Measurements from ENCODE around the gene C1orf50.

Gene C1orf50

GRCh38 chr1:42774928-42775526, 8.0 kb downstream of the C1orf50 start:
- no peak for FAIRE-seq
- no peak for TF ChIP-seq CTCF (IDR thresholded peaks at IDR 0.05; ENCODE audit: insufficient read depth, missing control alignments)
- DNase-seq (ENCODE audit: insufficient read length, low spot score) = no peak

GRCh38 chr1:42776502-42776901, 9.5 kb downstream of the C1orf50 start:
- FAIRE-seq (no peak), DNase-seq (ENCODE audit: insufficient read length, low spot score) (no peak)
- TF ChIP-seq CTCF (IDR thresholded peaks at IDR 0.05; ENCODE audit: insufficient read depth, missing control alignments) = no peak

GRCh38 chr1:42777852-42778251, 10.8 kb downstream of the C1orf50 start:
- peak; percentile 95 for TF ChIP-seq CTCF (IDR thresholded peaks at IDR 0.05; ENCODE audit: insufficient read depth, missing control alignments)
- DNase-seq (ENCODE audit: insufficient read length, low spot score) (peak; percentile 70), FAIRE-seq (peak; percentile 29)

- DNase-seq (ENCODE audit: insufficient read length, low spot score) (no peak), FAIRE-seq (no peak)
- no peak for TF ChIP-seq CTCF (IDR thresholded peaks at IDR 0.05; ENCODE audit: insufficient read depth, missing control alignments)
These were observed 12.7 kb downstream of the C1orf50 start for GRCh38 chr1:42779725-42780124.

- DNase-seq (ENCODE audit: insufficient read length, low spot score) (no peak), FAIRE-seq (no peak)
- no peak for TF ChIP-seq CTCF (IDR thresholded peaks at IDR 0.05; ENCODE audit: insufficient read depth, missing control alignments)
These were observed 13.1 kb downstream of the C1orf50 start for GRCh38 chr1:42780176-42780575.

GRCh38 chr1:42783092-42783491, 16.0 kb downstream of the C1orf50 start:
- DNase-seq (ENCODE audit: insufficient read length, low spot score) = no peak
- TF ChIP-seq CTCF (IDR thresholded peaks at IDR 0.05; ENCODE audit: insufficient read depth, missing control alignments) = no peak
- no peak for FAIRE-seq

GRCh38 chr1:42784547-42784945, 17.5 kb downstream of the C1orf50 start:
- TF ChIP-seq CTCF (IDR thresholded peaks at IDR 0.05; ENCODE audit: insufficient read depth, missing control alignments) = no peak
- DNase-seq (ENCODE audit: insufficient read length, low spot score) (no peak), FAIRE-seq (no peak)

All from D721Med (cell line).